Thyroid gland (tissue), 4 donors: Measurements from ENCODE around the gene SIRT7. TPM values are rescaled to one million over a fixed set of nuclear protein-coding genes. Genes with fewer than 3 reads are reported as not detected.

Source experiments
- DNase-seq, 2 donors: peaks; one replicate each; pipeline ENCODE4 v3.0.0-alpha.2; 2019
- H3K27ac ChIP-seq, 3 donors: fragments of 200-600 bp; sonication (generic); 1 replicate in 2 of 3; 2 replicates in 1 of 3; pipeline ENCODE4 v1.5.1; 2016 to 2019; ENCODE audit warnings: mild to moderate bottlenecking in 1 of 3, moderate library complexity in 1 of 3
- H3K27me3 ChIP-seq: fragments of 200-600 bp; sonication (generic); one replicate; pipeline ENCODE4 v1.5.1; 2019
- H3K36me3 ChIP-seq, 2 donors: fragments of 200-600 bp; sonication (generic); one replicate each; pipeline ENCODE4 v1.5.1; 2016 to 2019
- H3K4me1 ChIP-seq, 2 donors: fragments of 200-600 bp; sonication (generic); one replicate each; pipeline ENCODE4 v1.5.1; 2017 to 2019
- H3K4me3 ChIP-seq, 3 donors: fragments of 200-600 bp; sonication (generic); replicated peaks in 1 of 3; 1 replicate in 2 of 3; 2 replicates in 1 of 3; pipeline ENCODE4 v1.5.1; 2016; ENCODE audit warnings: mild to moderate bottlenecking in 1 of 3
- H3K9me3 ChIP-seq: fragments of 200-600 bp; sonication (generic); one replicate; pipeline ENCODE4 v1.5.1; 2017
- POLR2A ChIP-seq, 2 donors: fragments of 450-650 bp; IDR thresholded peaks; one replicate each; pipeline ENCODE4 v1.6.1; 2017; ENCODE audit warnings: antibody characterized with exemption in 2 of 2, mild to moderate bottlenecking in 2 of 2, moderate library complexity in 1 of 2
- WGBS, 2 donors: methylation state at CpG; one replicate each; pipeline ENCODE4 v1.1.5; 2017; 5-methylcytosine and 5-hydroxymethylcytosine counted together
- intact Hi-C: fragments of 100-400 bp; cut with DNase I; formaldehyde crosslinking; loops from one replicate; pipeline ENCODE4 v1.15.1; 2023
- total RNA-seq, 4 donors: library from RNA; depleted of rRNA; stranded (reverse); fragments of >200 nt; gene quantifications; one replicate each; pipeline ENCODE4 v1.2.3, GENCODE V29; 2016
- TF ChIP-seq, protein P1 (sequence below), 6 experiments: fragments of 200-600 bp in 3 of 6; fragments of 450-650 bp in 3 of 6; sonication (generic) in 3 of 6; IDR thresholded peaks; one replicate each; pipeline ENCODE4 v1.5.1; 2016 to 2019; ENCODE audit warnings: antibody characterized with exemption in 6 of 6, mild to moderate bottlenecking in 2 of 6, inconsistent platforms in 1 of 6, moderate library complexity in 1 of 6

SIRT7 gene
- total RNA-seq, 4 donors from 2014 or later: 8.9 to 23.5 (median 15.8) TPM

DNA sequence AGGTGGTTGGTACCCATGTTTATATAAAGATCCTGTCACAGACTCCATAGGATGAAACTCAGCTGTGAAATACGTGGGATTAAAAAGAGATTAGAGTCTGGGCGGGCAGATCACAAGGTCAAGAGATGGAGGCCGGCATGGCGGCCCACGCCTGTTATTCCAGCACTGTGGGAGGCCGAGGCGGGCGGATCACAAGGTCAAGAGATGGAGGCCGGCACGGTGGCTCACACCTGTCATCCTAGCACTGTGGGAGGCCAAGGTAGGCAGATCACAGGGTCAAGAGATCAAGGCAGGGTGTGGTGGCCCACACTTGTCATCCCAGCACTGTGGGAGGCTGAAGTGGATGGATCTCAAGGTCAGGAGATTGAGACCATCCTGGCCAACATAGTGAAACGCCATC is 22.6 kb downstream of the SIRT7 start:
- Histone ChIP-seq H3K27ac (no peak overlapping the region), H3K4me1 (peaks cover 8 to 12% of the 10 kb centered on the region in 2 donors), H3K36me3 (peaks cover 17 to 31% of the 10 kb centered on the region in 2 donors), H3K27me3 (no peaks in the 10 kb centered on the region), H3K4me3 (no peak overlapping the region), H3K9me3 (no peaks in the 10 kb centered on the region)
- intact Hi-C loops: no loop called here
- no peak for DNase-seq
- 88 to 95% methylated on average over 11 of the region's 11 CpGs for WGBS, 2 donors
- no peak for TF ChIP-seq POLR2A (IDR thresholded peaks at IDR 0.05)
- TF ChIP-seq, protein P1, sequence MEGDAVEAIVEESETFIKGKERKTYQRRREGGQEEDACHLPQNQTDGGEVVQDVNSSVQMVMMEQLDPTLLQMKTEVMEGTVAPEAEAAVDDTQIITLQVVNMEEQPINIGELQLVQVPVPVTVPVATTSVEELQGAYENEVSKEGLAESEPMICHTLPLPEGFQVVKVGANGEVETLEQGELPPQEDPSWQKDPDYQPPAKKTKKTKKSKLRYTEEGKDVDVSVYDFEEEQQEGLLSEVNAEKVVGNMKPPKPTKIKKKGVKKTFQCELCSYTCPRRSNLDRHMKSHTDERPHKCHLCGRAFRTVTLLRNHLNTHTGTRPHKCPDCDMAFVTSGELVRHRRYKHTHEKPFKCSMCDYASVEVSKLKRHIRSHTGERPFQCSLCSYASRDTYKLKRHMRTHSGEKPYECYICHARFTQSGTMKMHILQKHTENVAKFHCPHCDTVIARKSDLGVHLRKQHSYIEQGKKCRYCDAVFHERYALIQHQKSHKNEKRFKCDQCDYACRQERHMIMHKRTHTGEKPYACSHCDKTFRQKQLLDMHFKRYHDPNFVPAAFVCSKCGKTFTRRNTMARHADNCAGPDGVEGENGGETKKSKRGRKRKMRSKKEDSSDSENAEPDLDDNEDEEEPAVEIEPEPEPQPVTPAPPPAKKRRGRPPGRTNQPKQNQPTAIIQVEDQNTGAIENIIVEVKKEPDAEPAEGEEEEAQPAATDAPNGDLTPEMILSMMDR (IDR thresholded peaks at IDR 0.05): no peak

DNA sequence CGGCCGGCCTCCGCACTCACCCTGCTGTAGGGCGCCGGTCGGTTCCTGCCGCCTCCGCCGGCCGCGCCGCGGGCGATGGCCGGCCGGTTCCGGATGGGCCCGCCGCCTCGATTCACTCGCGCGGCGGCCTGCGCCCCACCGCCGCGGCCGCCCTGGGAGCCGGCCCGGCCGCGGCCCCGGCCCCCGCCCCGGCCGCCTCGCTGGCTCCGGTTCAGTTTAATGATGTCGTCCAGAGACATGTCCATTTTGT is 26.7 kb downstream of the SIRT7 start:
- Histone ChIP-seq H3K27ac (peak overlapping the region in 2 of 3 donors; percentile 15 to 91), H3K9me3 (no peaks in the 10 kb centered on the region), H3K27me3 (no peaks in the 10 kb centered on the region), H3K4me1 (peaks cover 16 to 26% of the 10 kb centered on the region in 2 donors), H3K36me3 (peaks cover 24 to 39% of the 10 kb centered on the region in 2 donors), H3K4me3 (peak overlapping the region in 2 of 3 donors; percentile 55 to 89)
- no CpG with 5 or more reads among the region's 40 CpGs for WGBS, 2 donors
- intact Hi-C loops: no loop called here
- no peak for DNase-seq
- TF ChIP-seq, protein P1 (IDR thresholded peaks at IDR 0.05): no peak
- no peak for TF ChIP-seq POLR2A (IDR thresholded peaks at IDR 0.05)

DNA sequence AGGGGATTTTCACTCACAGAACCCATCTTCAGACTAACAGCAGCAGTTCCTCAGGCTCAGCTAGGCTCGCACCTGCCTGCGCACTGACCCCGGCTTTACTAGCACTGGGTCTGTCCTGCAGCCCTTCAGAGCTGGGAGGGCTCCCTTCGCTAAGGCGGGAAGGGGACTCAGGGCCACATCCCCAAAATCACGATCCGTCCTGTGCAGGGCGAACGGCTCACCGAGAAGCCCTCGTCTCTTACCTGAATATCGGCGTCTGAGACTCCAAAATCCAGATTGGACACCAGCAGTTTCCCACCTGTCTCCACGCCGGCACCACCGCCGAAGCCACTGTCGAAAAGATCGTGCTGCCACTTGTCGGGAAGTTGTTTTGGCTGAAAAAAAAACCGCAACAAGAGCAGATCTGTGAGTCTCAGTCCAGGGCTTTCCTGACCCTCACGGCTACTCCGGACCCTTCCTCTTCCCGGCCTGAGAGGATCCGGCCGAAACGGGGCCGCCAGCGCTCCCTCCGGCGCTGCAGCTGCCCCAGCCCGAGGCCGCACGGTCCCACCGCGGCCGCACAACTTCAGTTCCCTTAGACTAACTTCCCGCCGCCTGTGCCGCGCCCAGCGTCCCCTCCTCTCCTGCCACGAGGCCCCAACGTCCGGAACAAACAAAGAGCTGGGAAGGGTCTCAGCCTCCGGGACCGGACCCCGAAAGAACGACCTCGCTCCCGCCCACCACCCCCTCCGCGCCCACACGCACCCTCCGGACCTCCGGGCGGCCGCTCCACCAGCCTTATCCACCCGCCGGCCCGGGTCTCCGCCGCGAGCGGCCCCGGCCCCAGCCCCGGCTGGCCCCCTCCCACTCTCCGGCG is 27.3 kb downstream of the SIRT7 start:
- TF ChIP-seq, protein P1 (IDR thresholded peaks at IDR 0.05): no peak
- no peak for TF ChIP-seq POLR2A (IDR thresholded peaks at IDR 0.05)
- Histone ChIP-seq H3K27ac (peak overlapping the region in 2 of 3 donors; percentile 15 to 56), H3K36me3 (peaks cover 23 to 34% of the 10 kb centered on the region in 2 donors), H3K9me3 (no peaks in the 10 kb centered on the region), H3K4me3 (peak overlapping the region; percentile 48 to 89 (median 55)), H3K27me3 (no peaks in the 10 kb centered on the region), H3K4me1 (peaks cover 16 to 32% of the 10 kb centered on the region in 2 donors)
- intact Hi-C loops: no loop called here
- WGBS, 2 donors: 6 to 7% methylated on average over 20 to 43 of the region's 69 CpGs
- no peak for DNase-seq

DNA sequence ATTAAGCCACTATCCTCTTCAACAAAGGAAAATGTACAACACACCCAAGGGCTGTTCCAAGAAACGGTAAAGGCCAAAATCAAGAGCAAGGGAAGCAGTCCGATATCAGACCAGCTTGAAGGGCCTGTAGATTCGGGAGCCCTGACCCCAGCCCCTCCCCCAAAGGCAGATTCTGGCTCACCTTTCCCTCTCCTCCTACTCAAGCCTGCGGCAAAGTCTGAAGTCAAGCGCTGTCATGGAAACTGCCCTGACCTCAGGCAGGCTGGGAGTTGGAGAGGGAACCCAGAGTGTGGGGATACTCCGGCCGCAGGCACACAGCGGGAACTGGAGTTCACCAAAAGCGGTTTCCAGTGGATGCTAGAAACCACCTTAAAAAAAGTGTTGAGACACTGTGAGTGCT is 28.4 kb downstream of the SIRT7 start:
- no peaks in the 10 kb centered on the region for H3K27me3 ChIP-seq
- DNase-seq: no peak
- H3K4me3 ChIP-seq: no peak overlapping the region
- H3K27ac ChIP-seq: no peak overlapping the region
- WGBS, 2 donors: 92 to 93% methylated on average over 9 of the region's 9 CpGs
- H3K4me1 ChIP-seq: peaks cover 16 to 33% of the 10 kb centered on the region in 2 donors
- intact Hi-C loops: no loop called here
- TF ChIP-seq POLR2A (IDR thresholded peaks at IDR 0.05): no peak
- TF ChIP-seq, protein P1 (IDR thresholded peaks at IDR 0.05): no peak
- H3K36me3 ChIP-seq: peaks cover 23 to 31% of the 10 kb centered on the region in 2 donors
- H3K9me3 ChIP-seq: no peaks in the 10 kb centered on the region

DNA sequence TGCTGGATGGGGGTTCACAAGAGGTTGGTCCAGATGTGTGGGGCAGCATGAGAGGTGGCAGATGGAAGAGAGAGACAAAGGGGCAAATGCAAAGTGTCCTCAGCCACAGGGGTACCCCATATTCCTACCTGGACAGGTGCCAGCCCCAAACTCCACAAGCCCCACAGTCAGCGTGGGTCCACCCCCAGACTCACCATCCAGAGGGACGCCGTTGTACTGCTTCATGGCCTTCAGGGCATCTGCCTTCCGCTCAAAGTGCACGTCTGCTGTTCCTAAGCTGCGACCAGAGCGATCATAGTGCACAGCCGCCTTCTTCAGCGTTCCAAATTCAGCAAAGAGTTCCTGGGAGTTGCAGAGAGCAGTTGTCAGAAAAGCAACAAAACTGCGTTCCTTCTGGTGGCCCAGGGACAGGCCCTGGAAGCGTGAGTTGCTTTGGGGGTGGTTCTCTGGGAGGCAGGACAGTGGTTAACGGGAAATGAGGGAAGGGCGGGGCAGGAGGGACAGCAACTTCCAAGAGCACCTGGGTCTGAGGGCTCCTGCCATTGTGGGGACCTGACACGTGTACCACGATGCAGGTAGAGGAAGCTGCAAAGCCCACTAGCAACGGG is 28.9 kb downstream of the SIRT7 start:
- Histone ChIP-seq H3K36me3 (peaks cover 23 to 31% of the 10 kb centered on the region in 2 donors), H3K27me3 (no peaks in the 10 kb centered on the region), H3K27ac (no peak overlapping the region), H3K4me3 (no peak overlapping the region), H3K4me1 (peaks cover 16 to 33% of the 10 kb centered on the region in 2 donors), H3K9me3 (no peaks in the 10 kb centered on the region)
- no peak for DNase-seq
- intact Hi-C loops: no loop called here
- TF ChIP-seq POLR2A (IDR thresholded peaks at IDR 0.05): no peak
- TF ChIP-seq, protein P1 (IDR thresholded peaks at IDR 0.05): no peak
- WGBS, 2 donors: 92 to 94% methylated on average over 16 of the region's 16 CpGs
